ENCODE measurements around the gene PEX12.
"Not testable (repeated sequence)": the region's sequence is repeated elsewhere in the genome, so short reads cannot be mapped to it uniquely, and the experiment has no call there.

The PEX12 gene

GRCh38 chr17:35578197-35578928, at the start of gene PEX12:
TSS of gene PEX12 (minus strand) at chr17:35578571. CDS start at chr17:35578021, 550 bp downstream.
- peak; percentile 76 for DNase-seq (ENCODE audit: extremely low spot score, insufficient read length, low read depth)
- peak; percentile 96 for FAIRE-seq

GRCh38 chr17:35627417-35627816, 49.0 kb upstream of the PEX12 start:
- no peak for DNase-seq (ENCODE audit: extremely low spot score, insufficient read length, low read depth)
- FAIRE-seq: no peak

GRCh38 chr17:35621768-35622167, 43.4 kb upstream of the PEX12 start:
- FAIRE-seq: no peak
- DNase-seq (ENCODE audit: extremely low spot score, insufficient read length, low read depth): no peak

GRCh38 chr17:35618628-35619027, 40.3 kb upstream of the PEX12 start:
- FAIRE-seq (no peak), DNase-seq (ENCODE audit: extremely low spot score, insufficient read length, low read depth) (no peak)

- DNase-seq (ENCODE audit: extremely low spot score, insufficient read length, low read depth) (no peak), FAIRE-seq (no peak)
Measured at GRCh38 chr17:35617505-35617904, 39.1 kb upstream of the PEX12 start.

GRCh38 chr17:35616536-35616935, 38.2 kb upstream of the PEX12 start:
- FAIRE-seq (no peak), DNase-seq (ENCODE audit: extremely low spot score, insufficient read length, low read depth) (no peak)

GRCh38 chr17:35614810-35615209, 36.4 kb upstream of the PEX12 start:
- no peak for DNase-seq (ENCODE audit: extremely low spot score, insufficient read length, low read depth)
- FAIRE-seq: no peak

- no peak for DNase-seq (ENCODE audit: extremely low spot score, insufficient read length, low read depth)
- peak; percentile 26 for FAIRE-seq
Measured at GRCh38 chr17:35612924-35613521, 34.7 kb upstream of the PEX12 start.

GRCh38 chr17:35610746-35611145, 32.4 kb upstream of the PEX12 start:
- FAIRE-seq; DNase-seq (ENCODE audit: extremely low spot score, insufficient read length, low read depth): not testable (repeated sequence)

- FAIRE-seq: no peak
- DNase-seq (ENCODE audit: extremely low spot score, insufficient read length, low read depth): no peak
Measured at GRCh38 chr17:35609831-35610230, 31.5 kb upstream of the PEX12 start.

GRCh38 chr17:35607239-35607847, 29.0 kb upstream of the PEX12 start:
- no peak for FAIRE-seq
- no peak for DNase-seq (ENCODE audit: extremely low spot score, insufficient read length, low read depth)

- DNase-seq (ENCODE audit: extremely low spot score, insufficient read length, low read depth) (no peak), FAIRE-seq (no peak)
Measured at GRCh38 chr17:35605678-35606077, 27.3 kb upstream of the PEX12 start.

- DNase-seq (ENCODE audit: extremely low spot score, insufficient read length, low read depth) (no peak), FAIRE-seq (no peak)
Measured at GRCh38 chr17:35603674-35604073, 25.3 kb upstream of the PEX12 start.

- FAIRE-seq (no peak), DNase-seq (ENCODE audit: extremely low spot score, insufficient read length, low read depth) (no peak)
Measured at GRCh38 chr17:35597604-35598003, 19.2 kb upstream of the PEX12 start.

GRCh38 chr17:35596530-35597233, 18.3 kb upstream of the PEX12 start:
- FAIRE-seq (no peak), DNase-seq (ENCODE audit: extremely low spot score, insufficient read length, low read depth) (no peak)

- FAIRE-seq: no peak
- DNase-seq (ENCODE audit: extremely low spot score, insufficient read length, low read depth): no peak
Measured at GRCh38 chr17:35596072-35596471, 17.7 kb upstream of the PEX12 start.

- DNase-seq (ENCODE audit: extremely low spot score, insufficient read length, low read depth): no peak
- FAIRE-seq: peak; percentile 64
Measured at GRCh38 chr17:35588196-35588920, 10.0 kb upstream of the PEX12 start.

- peak; percentile 87 for DNase-seq (ENCODE audit: extremely low spot score, insufficient read length, low read depth)
- peak; percentile 97 for FAIRE-seq
Measured at GRCh38 chr17:35587074-35587961, 8.9 kb upstream of the PEX12 start, which contains the start of gene AP2B1. TSS of gene AP2B1 (plus strand) at chr17:35587322. CDS start at chr17:35594031, 6,709 bp downstream.

- DNase-seq (ENCODE audit: extremely low spot score, insufficient read length, low read depth): no peak
- peak; percentile 24 for FAIRE-seq
Measured at GRCh38 chr17:35586569-35587073, 8.2 kb upstream of the PEX12 start.

All from GM18507 (cell line).